Esophagus squamous epithelium (tissue), 4 donors: ENCODE measurements around the gene MYLK2.

Experiments
- CTCF ChIP-seq, 6 experiments: fragments of 450-650 bp in 4 of 6; fragments of 200-600 bp in 2 of 6; sonication (generic) in 2 of 6; IDR thresholded peaks; one replicate each; pipeline ENCODE4 v1.5.1; 2016 to 2019; ENCODE audit warnings: antibody characterized with exemption in 6 of 6, mild to moderate bottlenecking in 4 of 6, moderate library complexity in 4 of 6
- POLR2A ChIP-seq, 4 donors: fragments of 450-650 bp; IDR thresholded peaks; one replicate each; pipeline ENCODE4 v1.6.1; 2017; ENCODE audit warnings: antibody characterized with exemption in 4 of 4, mild to moderate bottlenecking in 4 of 4, moderate library complexity in 3 of 4

GRCh38 chr20:31853481-31853880, 34.3 kb downstream of the MYLK2 start:
- TF ChIP-seq CTCF (IDR thresholded peaks at IDR 0.05) (no peak), POLR2A (IDR thresholded peaks at IDR 0.05) (no peak)
